SK-N-SH (cell line): ENCODE measurements around the gene CPEB4. TPM values are rescaled to one million over a fixed set of nuclear protein-coding genes. Genes with fewer than 3 reads are reported as not detected.

Experiments used
- CTCF ChIA-PET: fragments of 300-600, 350-600 bp; formaldehyde crosslinking; extraction: SDS; loops from one replicate; lab custom pipeline; 2021; lab: Yijun Ruan, JAX
- POLR2A ChIA-PET: fragments of 350-600 bp; sonication (Branson Sonifier 250); formaldehyde crosslinking; extraction: SDS; loops from one replicate; lab custom pipeline; 2020; ENCODE audit warnings: antibody characterized with exemption, inconsistent platforms; lab: Yijun Ruan, JAX
- DNase-seq: peaks from one replicate; pipeline ENCODE4 v3.0.0; 2012
- H2AFZ ChIP-seq: fragments of 200-600 bp; sonication (generic); 2 replicates; pipeline ENCODE4 v1.8.1; 2016; ENCODE audit warnings: antibody characterized with exemption, mild to moderate bottlenecking, low read depth
- H3F3A ChIP-seq: fragments of 200-600 bp; sonication (generic); replicated peaks from 2 replicates; pipeline ENCODE3; 2016; ENCODE audit warnings: antibody characterized with exemption, mild to moderate bottlenecking; ENCODE audit not compliant: insufficient read depth
- H3K27ac ChIP-seq, 2 experiments: fragments of 200-500 bp in 1 of 2; fragments of 200-600 bp in 1 of 2; sonication (Bioruptor generic) in 1 of 2; sonication (generic), shearing (Covaris generic) in 1 of 2; 2 replicates each; pipeline versions ENCODE4 v1.5.1 to v1.6.1; 2014 to 2016; ENCODE audit warnings: low read depth in 2 of 2, inconsistent platforms in 1 of 2, low read length in 1 of 2, mild to moderate bottlenecking in 1 of 2, mixed read lengths in 1 of 2
- H3K27me3 ChIP-seq: fragments of 200-600 bp; sonication (generic), shearing (Covaris generic); 2 replicates; pipeline ENCODE4 v1.6.1; 2016; ENCODE audit warnings: mixed run types; ENCODE audit not compliant: insufficient read depth
- H3K36me3 ChIP-seq, 2 experiments: fragments of 200-500 bp in 1 of 2; fragments of 200-600 bp in 1 of 2; sonication (Bioruptor generic) in 1 of 2; sonication (generic) in 1 of 2; replicated peaks in 1 of 2; 2 replicates each; pipeline versions ENCODE3 to v1.5.1; 2014 to 2016; ENCODE audit warnings: low read length in 1 of 2, mild to moderate bottlenecking in 1 of 2; ENCODE audit not compliant: insufficient read depth in 2 of 2, control insufficient read depth in 1 of 2
- H3K4me1 ChIP-seq, 2 experiments: fragments of 200-500 bp in 1 of 2; fragments of 200-600 bp in 1 of 2; sonication (Bioruptor generic) in 1 of 2; sonication (generic), shearing (Covaris generic) in 1 of 2; 2 replicates each; pipeline versions ENCODE4 v1.5.1 to v1.6.1; 2014 to 2016; ENCODE audit warnings: low read depth in 1 of 2, low read length in 1 of 2, mixed run types in 1 of 2; ENCODE audit not compliant: insufficient read depth in 2 of 2, control insufficient read depth in 1 of 2
- H3K4me2 ChIP-seq: fragments of 200-600 bp; sonication (generic), shearing (Covaris generic); 2 replicates; pipeline ENCODE4 v1.6.1; 2017; ENCODE audit warnings: mixed run types
- H3K4me3 ChIP-seq, 2 experiments: fragments of 200-500 bp in 1 of 2; fragments of 200-600 bp in 1 of 2; sonication (Bioruptor generic) in 1 of 2; sonication (generic), shearing (Covaris generic) in 1 of 2; 2 replicates each; pipeline versions ENCODE4 v1.5.1 to v1.8.1; 2014 to 2016; ENCODE audit warnings: low read depth in 2 of 2, inconsistent platforms in 1 of 2, low read length in 1 of 2, mild to moderate bottlenecking in 1 of 2, mixed read lengths in 1 of 2, moderate library complexity in 1 of 2
- H3K79me2 ChIP-seq: fragments of 200-600 bp; sonication (generic); 2 replicates; pipeline ENCODE4 v1.8.1; 2017; ENCODE audit warnings: mild to moderate bottlenecking; ENCODE audit not compliant: insufficient read depth
- H3K9ac ChIP-seq: fragments of 200-600 bp; sonication (generic); 2 replicates; pipeline ENCODE4 v1.6.1; 2017; ENCODE audit warnings: mixed run types
- H3K9me2 ChIP-seq: fragments of 200-600 bp; sonication (generic); 2 replicates; pipeline ENCODE4 v1.6.1; 2017; ENCODE audit warnings: mixed run types
- H3K9me3 ChIP-seq: fragments of 200-600 bp; sonication (generic); 2 replicates; pipeline ENCODE4 v1.6.1; 2017; ENCODE audit warnings: mixed run types, mild to moderate bottlenecking, moderate library complexity
- H4K20me1 ChIP-seq: fragments of 200-600 bp; sonication (generic); 2 replicates; pipeline ENCODE4 v1.6.1; 2017; ENCODE audit warnings: mild to moderate bottlenecking, mixed run types; ENCODE audit not compliant: insufficient read depth
- CHD2 ChIP-seq: fragments of 150-350 bp; IDR thresholded peaks from 2 replicates; pipeline ENCODE4 v1.6.1; 2018; ENCODE audit warnings: low read length; ENCODE audit not compliant: partially characterized antibody
- EP300 ChIP-seq, 2 experiments: IDR thresholded peaks; 2 replicates each; pipeline versions ENCODE4 v1.4.0 to v1.6.1; 2012; ENCODE audit warnings: borderline replicate concordance in 1 of 2, low read depth in 1 of 2, low read length in 1 of 2
- FOXJ3 ChIP-seq: sonication (generic); formaldehyde crosslinking; IDR thresholded peaks from 2 replicates; pipeline ENCODE4 v1.5.1; 2020; ENCODE audit warnings: mild to moderate bottlenecking, missing genetic modification reagents
- FOXM1 ChIP-seq: IDR thresholded peaks from 2 replicates; pipeline ENCODE4 v1.4.0; 2012; ENCODE audit warnings: low read depth, mild to moderate bottlenecking
- GABPA ChIP-seq: IDR thresholded peaks from 2 replicates; pipeline ENCODE4 v1.4.0; 2012; ENCODE audit warnings: low read depth, mild to moderate bottlenecking
- GATA2 ChIP-seq: sonication (generic); formaldehyde crosslinking; IDR thresholded peaks from 2 replicates; pipeline ENCODE4 v1.5.0; 2020; ENCODE audit warnings: mild to moderate bottlenecking, missing genetic modification reagents
- JUND ChIP-seq: IDR thresholded peaks from 2 replicates; pipeline ENCODE4 v1.4.0; 2012
- MEF2A ChIP-seq: IDR thresholded peaks from 2 replicates; pipeline ENCODE4 v1.4.0; 2012; ENCODE audit warnings: low read depth, borderline replicate concordance
- MXI1 ChIP-seq: IDR thresholded peaks from 2 replicates; pipeline ENCODE4 v1.6.1; 2012; ENCODE audit warnings: mild to moderate bottlenecking, low read depth, low read length, improper control_type of control experiment
- NFIC ChIP-seq: IDR thresholded peaks from 2 replicates; pipeline ENCODE4 v1.4.0; 2012; ENCODE audit warnings: borderline replicate concordance
- POLR2AphosphoS5 ChIP-seq: IDR thresholded peaks from 2 replicates; pipeline ENCODE4 v1.6.1; 2012; ENCODE audit warnings: low read depth, low read length
- RCOR1 ChIP-seq: fragments of 150-350 bp; IDR thresholded peaks from 2 replicates; pipeline ENCODE4 v1.6.1; 2017; ENCODE audit warnings: antibody characterized with exemption, low read length
- RXRA ChIP-seq: IDR thresholded peaks from 2 replicates; pipeline ENCODE4 v1.4.0; 2012; ENCODE audit warnings: low read depth, mild to moderate bottlenecking, borderline replicate concordance
- SIN3A ChIP-seq: IDR thresholded peaks from 2 replicates; pipeline ENCODE4 v1.6.1; 2012; ENCODE audit warnings: low read depth, mild to moderate bottlenecking, low read length, moderate library complexity, borderline replicate concordance
- TAF1 ChIP-seq: IDR thresholded peaks from 2 replicates; pipeline ENCODE4 v1.6.1; 2012; ENCODE audit warnings: low read depth, mild to moderate bottlenecking, low read length, moderate library complexity, borderline replicate concordance
- TEAD4 ChIP-seq: IDR thresholded peaks from 2 replicates; pipeline ENCODE4 v1.4.0; 2012; ENCODE audit warnings: mild to moderate bottlenecking, borderline replicate concordance; ENCODE audit not compliant: insufficient read depth
- WGBS: methylation state at CpG from one replicate; pipeline ENCODE4 v1.1.6; 2017; ENCODE audit warnings: low lambda C conversion rate; 5-methylcytosine and 5-hydroxymethylcytosine counted together
- polyA plus RNA-seq, 3 experiments: library from polyadenylated mRNA; depleted of rRNA; stranded (reverse); fragments of >200 nt; gene quantifications; 2 replicates each; pipeline ENCODE4 v1.2.3, GENCODE V29; 2012
- TF ChIP-seq, protein P1 (sequence below): IDR thresholded peaks from 2 replicates; pipeline ENCODE4; 2012
- TF ChIP-seq, protein P2 (sequence below): fragments of 150-350 bp; IDR thresholded peaks from 2 replicates; pipeline ENCODE4 v1.6.1; 2017; ENCODE audit warnings: antibody characterized with exemption, low read length, low read depth, borderline replicate concordance
- TF ChIP-seq, protein P3 (sequence below): fragments of 150-350 bp; IDR thresholded peaks from 2 replicates; pipeline ENCODE4 v1.6.1; 2016; ENCODE audit warnings: mild to moderate bottlenecking, low read depth, low read length

Gene CPEB4
- polyA plus RNA-seq, 1 of the 3 experiments (the other 2 are of a cell fraction): 6.8 TPM

DNA sequence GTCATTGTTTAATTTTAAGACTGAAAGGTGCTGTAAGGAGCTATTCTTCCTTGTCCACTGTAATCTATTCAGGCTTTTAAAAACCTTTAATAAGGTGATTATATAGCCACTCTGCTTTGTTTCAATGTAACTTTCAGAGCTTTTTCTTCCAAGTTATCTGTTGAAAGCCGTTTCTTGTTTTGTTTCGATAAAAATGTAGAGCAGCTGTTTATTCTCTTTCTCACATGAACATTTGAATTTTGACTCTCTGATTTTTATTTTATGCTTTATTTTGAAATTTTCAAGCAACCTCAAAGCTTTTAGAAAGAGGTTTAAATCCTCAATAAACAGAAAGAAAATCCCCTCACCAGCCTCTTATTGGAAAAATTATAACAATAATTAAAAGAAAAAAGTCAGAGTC is 47.2 kb downstream of the CPEB4 start:
- no peaks in the 10 kb centered on the region for H3K9me3 ChIP-seq
- TF ChIP-seq SIN3A (no peak), FOXM1 (no peak), RXRA (no peak), RCOR1 (no peak), CHD2 (no peak), JUND (no peak), GABPA (no peak), NFIC (no peak)
- TF ChIP-seq, protein P1, sequence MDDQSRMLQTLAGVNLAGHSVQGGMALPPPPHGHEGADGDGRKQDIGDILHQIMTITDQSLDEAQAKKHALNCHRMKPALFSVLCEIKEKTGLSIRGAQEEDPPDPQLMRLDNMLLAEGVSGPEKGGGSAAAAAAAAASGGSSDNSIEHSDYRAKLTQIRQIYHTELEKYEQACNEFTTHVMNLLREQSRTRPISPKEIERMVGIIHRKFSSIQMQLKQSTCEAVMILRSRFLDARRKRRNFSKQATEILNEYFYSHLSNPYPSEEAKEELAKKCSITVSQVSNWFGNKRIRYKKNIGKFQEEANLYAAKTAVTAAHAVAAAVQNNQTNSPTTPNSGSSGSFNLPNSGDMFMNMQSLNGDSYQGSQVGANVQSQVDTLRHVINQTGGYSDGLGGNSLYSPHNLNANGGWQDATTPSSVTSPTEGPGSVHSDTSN: no peak
- TF ChIP-seq, protein P2, sequence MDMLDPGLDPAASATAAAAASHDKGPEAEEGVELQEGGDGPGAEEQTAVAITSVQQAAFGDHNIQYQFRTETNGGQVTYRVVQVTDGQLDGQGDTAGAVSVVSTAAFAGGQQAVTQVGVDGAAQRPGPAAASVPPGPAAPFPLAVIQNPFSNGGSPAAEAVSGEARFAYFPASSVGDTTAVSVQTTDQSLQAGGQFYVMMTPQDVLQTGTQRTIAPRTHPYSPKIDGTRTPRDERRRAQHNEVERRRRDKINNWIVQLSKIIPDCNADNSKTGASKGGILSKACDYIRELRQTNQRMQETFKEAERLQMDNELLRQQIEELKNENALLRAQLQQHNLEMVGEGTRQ: no peak
- TF ChIP-seq, protein P3, sequence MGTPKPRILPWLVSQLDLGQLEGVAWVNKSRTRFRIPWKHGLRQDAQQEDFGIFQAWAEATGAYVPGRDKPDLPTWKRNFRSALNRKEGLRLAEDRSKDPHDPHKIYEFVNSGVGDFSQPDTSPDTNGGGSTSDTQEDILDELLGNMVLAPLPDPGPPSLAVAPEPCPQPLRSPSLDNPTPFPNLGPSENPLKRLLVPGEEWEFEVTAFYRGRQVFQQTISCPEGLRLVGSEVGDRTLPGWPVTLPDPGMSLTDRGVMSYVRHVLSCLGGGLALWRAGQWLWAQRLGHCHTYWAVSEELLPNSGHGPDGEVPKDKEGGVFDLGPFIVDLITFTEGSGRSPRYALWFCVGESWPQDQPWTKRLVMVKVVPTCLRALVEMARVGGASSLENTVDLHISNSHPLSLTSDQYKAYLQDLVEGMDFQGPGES: no peak
- TF ChIP-seq, all 33 proteins: peak for 0
- H3K4me3 ChIP-seq: no peak overlapping the region
- no peak overlapping the region for H2AFZ ChIP-seq
- H3K4me1 ChIP-seq: no peaks in the 10 kb centered on the region
- DNase-seq: no peak
- no peaks in the 10 kb centered on the region for H3K9me2 ChIP-seq
- H3K36me3 ChIP-seq: peaks cover under 1 to 6% of the 10 kb centered on the region in 2 experiments
- no peak overlapping the region for H3K9ac ChIP-seq
- H3K79me2 ChIP-seq: peaks cover 18% of the 10 kb centered on the region; the same call in 1 of the 2 replicates
- H3K27me3 ChIP-seq: no peaks in the 10 kb centered on the region
- 93% methylated on average over 2 of the region's 2 CpGs for WGBS
- CTCF ChIA-PET: interaction anchor here (0.7 to 5.3 kb wide), 5 partner anchors 8 to 376 kb away, joined by 3 to 45 read pairs (median 3); no protein-coding TSS in a partner anchor
- POLR2A ChIA-PET: interaction anchor here (1.2 kb wide), 1 partner anchor 28 kb away, joined by 4 read pairs; no protein-coding TSS in a partner anchor
- H3K4me2 ChIP-seq: no peak overlapping the region
- no peak overlapping the region for H3K27ac ChIP-seq
- no peaks in the 10 kb centered on the region for H3F3A ChIP-seq
- no peaks in the 10 kb centered on the region for H4K20me1 ChIP-seq

DNA sequence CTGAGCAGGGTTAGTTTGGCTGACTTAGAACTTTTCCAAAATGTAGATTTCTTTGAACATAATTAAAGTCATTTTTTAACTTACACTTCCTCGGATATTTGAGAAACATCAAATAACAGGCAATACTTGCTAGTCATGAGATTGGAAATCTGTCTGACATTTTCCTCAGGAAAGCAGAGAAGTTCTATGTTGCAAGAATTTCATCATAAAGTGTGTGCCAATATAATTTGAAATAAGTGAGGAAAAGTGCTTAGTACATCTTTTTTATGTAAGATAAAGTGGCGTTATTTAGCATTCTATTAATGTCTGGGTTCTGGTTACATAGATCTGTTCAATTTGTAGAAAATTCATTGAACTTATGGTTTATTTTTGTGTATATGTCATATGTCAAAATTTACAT is 52.1 kb downstream of the CPEB4 start:
- peaks cover 3 to 9% of the 10 kb centered on the region in 2 experiments for H3K36me3 ChIP-seq
- no peak overlapping the region for H3K27ac ChIP-seq
- H3K4me1 ChIP-seq: no peaks in the 10 kb centered on the region
- WGBS: 84% methylated on average over 2 of the region's 2 CpGs
- H3K4me3 ChIP-seq: no peak overlapping the region
- H3F3A ChIP-seq: no peaks in the 10 kb centered on the region
- no peaks in the 10 kb centered on the region for H4K20me1 ChIP-seq
- no peaks in the 10 kb centered on the region for H3K9me2 ChIP-seq
- no peaks in the 10 kb centered on the region for H3K27me3 ChIP-seq
- no peak overlapping the region for H3K9ac ChIP-seq
- no peak for TF ChIP-seq MXI1
- TF ChIP-seq EP300 (IDR thresholded peaks at IDR 0.05; ENCODE audit: borderline replicate concordance in 1 of 2, low read depth in 1 of 2, low read length in 1 of 2): no peak
- TF ChIP-seq, protein P3: no peak
- TF ChIP-seq TEAD4: no peak
- TF ChIP-seq POLR2AphosphoS5: no peak
- TF ChIP-seq MEF2A: no peak
- TF ChIP-seq, protein P1: no peak
- TF ChIP-seq TAF1: no peak
- TF ChIP-seq FOXJ3 (CRISPR knock-in tag): no peak
- no peak for TF ChIP-seq GATA2
- no peak for TF ChIP-seq GABPA
- TF ChIP-seq, all 33 proteins: peak for 0
- CTCF ChIA-PET: interaction anchor here (1.1 to 1.2 kb wide), 2 partner anchors 16 to 33 kb away, joined by 3 read pairs; no protein-coding TSS in a partner anchor
- Histone ChIP-seq H2AFZ (no peak overlapping the region), H3K9me3 (no peaks in the 10 kb centered on the region), H3K4me2 (no peak overlapping the region), H3K79me2 (peaks cover 8% of the 10 kb centered on the region; the same call in 1 of the 2 replicates)
- DNase-seq: no peak
- POLR2A ChIA-PET: no interaction called here
